HUES6 (cell line): ENCODE results near the gene ERC2.

Experiments used
- H3K27ac ChIP-seq: 2 replicates; pipeline ENCODE4 v1.7.0; 2013; ENCODE audit warnings: low read depth, mild to moderate bottlenecking, low read length, inconsistent platforms
- H3K27me3 ChIP-seq: 2 replicates; pipeline ENCODE4 v1.6.1; 2013; ENCODE audit warnings: low read length; ENCODE audit not compliant: control insufficient read depth, insufficient read depth
- H3K36me3 ChIP-seq: 2 replicates; pipeline ENCODE4 v1.6.1; 2013; ENCODE audit warnings: low read length; ENCODE audit not compliant: control insufficient read depth, insufficient read depth
- H3K4me1 ChIP-seq: 2 replicates; pipeline ENCODE4 v1.6.1; 2013; ENCODE audit warnings: low read length; ENCODE audit not compliant: control insufficient read depth, insufficient read depth
- H3K4me3 ChIP-seq: 2 replicates; pipeline ENCODE4 v1.5.1; 2013; ENCODE audit warnings: low read depth, low read length
- H3K9ac ChIP-seq: one replicate; pipeline ENCODE4 v1.6.1; 2013; ENCODE audit warnings: mild to moderate bottlenecking, low read length
- H3K9me3 ChIP-seq: 2 replicates; pipeline ENCODE4 v1.6.1; 2013; ENCODE audit warnings: low read depth, low read length; ENCODE audit not compliant: control insufficient read depth, insufficient read depth

The ERC2 gene

GRCh38 chr3:55895897-55896566, 572.2 kb downstream of the ERC2 start:
- H3K9ac ChIP-seq, result no peak overlapping the region
- no peak overlapping the region for H3K27ac ChIP-seq
- H3K27me3 ChIP-seq, result no peaks in the 10 kb centered on the region
- no peak overlapping the region for H3K4me3 ChIP-seq
- H3K9me3 ChIP-seq, result no peaks in the 10 kb centered on the region
- H3K4me1 ChIP-seq, result no peaks in the 10 kb centered on the region
- no peaks in the 10 kb centered on the region for H3K36me3 ChIP-seq

- H3K27me3 ChIP-seq, result no peaks in the 10 kb centered on the region
These were observed 573.7 kb downstream of the ERC2 start for GRCh38 chr3:55894605-55895004.

DNA sequence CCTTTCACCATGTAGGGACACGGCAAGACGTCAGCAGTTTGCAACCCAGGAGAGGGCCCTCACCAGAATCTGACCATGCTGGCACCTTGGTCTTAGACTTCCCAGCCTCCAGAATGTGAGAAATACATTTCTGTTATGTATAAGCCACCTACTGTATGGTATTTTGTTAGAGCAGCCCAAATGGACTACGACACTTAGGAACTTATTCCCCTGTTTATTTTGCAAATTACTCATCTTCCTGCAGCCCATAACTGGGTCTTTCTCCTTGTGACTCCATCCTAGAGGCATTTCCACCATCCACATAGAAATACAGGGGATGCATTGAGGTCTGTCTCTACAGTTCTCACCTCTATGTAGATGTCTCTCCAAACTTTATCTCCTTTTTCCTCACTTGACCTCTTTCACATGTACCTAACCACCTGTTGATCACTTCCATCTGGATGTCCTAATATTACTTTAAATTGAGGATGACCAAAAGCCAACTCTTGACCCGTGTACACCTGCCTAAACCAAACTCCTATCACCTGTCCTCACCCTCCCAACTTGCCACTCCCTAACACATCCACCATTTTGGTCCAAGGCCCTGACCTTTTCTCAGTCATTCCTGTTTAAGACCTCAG, 575.1 kb downstream of the ERC2 start:
- Histone ChIP-seq H3K36me3 (no peaks in the 10 kb centered on the region), H3K27ac (no peak overlapping the region), H3K27me3 (no peaks in the 10 kb centered on the region), H3K9me3 (no peaks in the 10 kb centered on the region), H3K4me1 (peaks cover 5% of the 10 kb centered on the region; the same call in 1 of the 2 replicates), H3K4me3 (no peak overlapping the region), H3K9ac (no peak overlapping the region)

More at GRCh38 chr3:55894605-55895004, 573.7 kb downstream of the ERC2 start:
- Histone ChIP-seq H3K27ac (no peak overlapping the region), H3K9ac (no peak overlapping the region), H3K36me3 (no peaks in the 10 kb centered on the region), H3K9me3 (no peaks in the 10 kb centered on the region), H3K4me1 (no peaks in the 10 kb centered on the region), H3K4me3 (no peak overlapping the region)

GRCh38 chr3:55891106-55891505, 577.2 kb downstream of the ERC2 start:
- no peaks in the 10 kb centered on the region for H3K36me3 ChIP-seq
- H3K4me1 ChIP-seq, result peaks cover 9% of the 10 kb centered on the region; the same call in 1 of the 2 replicates
- no peak overlapping the region for H3K9ac ChIP-seq
- no peaks in the 10 kb centered on the region for H3K27me3 ChIP-seq
- no peak overlapping the region for H3K27ac ChIP-seq
- H3K9me3 ChIP-seq, result no peaks in the 10 kb centered on the region
- H3K4me3 ChIP-seq, result no peak overlapping the region

DNA sequence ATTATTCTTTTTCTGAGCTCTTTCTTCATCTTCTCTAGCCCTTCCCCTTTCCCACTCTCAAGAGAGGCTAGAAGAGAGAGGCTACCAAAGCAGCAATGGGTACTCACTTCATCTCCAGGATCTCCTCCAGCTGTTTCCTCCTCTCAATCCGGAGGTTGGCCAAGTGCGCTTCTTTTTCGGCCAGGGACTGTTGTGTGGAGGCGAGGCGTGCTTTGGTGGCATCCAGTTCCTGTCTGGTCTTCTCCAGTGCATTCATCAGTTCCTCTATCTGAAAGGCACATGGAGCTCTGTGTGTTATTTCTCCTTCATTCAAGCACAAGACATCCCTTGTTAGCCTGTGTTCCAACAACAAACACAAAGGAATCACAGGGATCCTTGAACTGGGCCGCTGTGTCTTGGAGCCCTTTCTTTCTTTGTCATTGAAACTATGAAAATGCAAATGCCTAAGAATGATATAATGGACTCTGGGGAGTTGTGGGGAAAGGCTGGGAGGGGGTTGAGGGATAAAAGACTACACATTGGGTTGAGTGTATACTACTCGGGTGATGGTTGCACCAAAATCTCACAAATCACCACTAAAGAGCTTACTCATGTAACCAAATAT, 579.9 kb downstream of the ERC2 start:
- no peaks in the 10 kb centered on the region for H3K36me3 ChIP-seq
- H3K27ac ChIP-seq, result no peak overlapping the region
- no peaks in the 10 kb centered on the region for H3K9me3 ChIP-seq
- H3K4me1 ChIP-seq, result peaks cover 12% of the 10 kb centered on the region; the same call in 1 of the 2 replicates
- no peak overlapping the region for H3K4me3 ChIP-seq
- no peaks in the 10 kb centered on the region for H3K27me3 ChIP-seq
- no peak overlapping the region for H3K9ac ChIP-seq

GRCh38 chr3:55885721-55886120, 582.5 kb downstream of the ERC2 start:
- Histone ChIP-seq H3K4me3 (no peak overlapping the region), H3K27ac (no peak overlapping the region), H3K4me1 (peaks cover 18% of the 10 kb centered on the region), H3K36me3 (no peaks in the 10 kb centered on the region), H3K9me3 (no peaks in the 10 kb centered on the region), H3K9ac (no peak overlapping the region), H3K27me3 (no peaks in the 10 kb centered on the region)

GRCh38 chr3:55884491-55885285, 583.6 kb downstream of the ERC2 start:
- H3K36me3 ChIP-seq, result no peaks in the 10 kb centered on the region
- peaks cover 18% of the 10 kb centered on the region for H3K4me1 ChIP-seq
- H3K27me3 ChIP-seq, result no peaks in the 10 kb centered on the region
- no peak overlapping the region for H3K4me3 ChIP-seq
- no peak overlapping the region for H3K9ac ChIP-seq
- H3K27ac ChIP-seq, result no peak overlapping the region
- no peaks in the 10 kb centered on the region for H3K9me3 ChIP-seq

GRCh38 chr3:55884066-55884465, 584.2 kb downstream of the ERC2 start:
- Histone ChIP-seq H3K4me1 (peaks cover 18% of the 10 kb centered on the region), H3K9me3 (no peaks in the 10 kb centered on the region), H3K27ac (no peak overlapping the region), H3K36me3 (no peaks in the 10 kb centered on the region), H3K4me3 (no peak overlapping the region), H3K27me3 (no peaks in the 10 kb centered on the region), H3K9ac (no peak overlapping the region)

DNA sequence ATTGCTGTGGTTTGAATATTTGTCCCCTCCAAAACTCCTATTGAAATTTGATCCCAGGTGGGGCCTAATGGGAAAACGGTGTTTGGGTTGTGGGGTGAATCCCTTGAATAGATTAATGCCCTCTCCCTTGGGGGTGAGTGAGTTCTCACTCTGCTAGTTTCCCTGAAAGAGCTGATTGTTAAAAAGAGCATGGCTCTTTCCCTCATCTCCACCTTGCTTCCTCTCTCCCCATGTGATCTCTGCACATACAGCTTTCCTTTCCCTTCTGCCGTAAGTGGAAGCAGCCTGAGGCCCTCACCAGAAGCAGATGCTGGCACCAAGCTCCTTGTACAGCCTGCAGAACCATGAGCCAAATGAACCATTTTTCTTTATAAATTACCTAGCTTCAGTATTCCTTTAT, 586.3 kb downstream of the ERC2 start:
- H3K9me3 ChIP-seq, result no peaks in the 10 kb centered on the region

DNA sequence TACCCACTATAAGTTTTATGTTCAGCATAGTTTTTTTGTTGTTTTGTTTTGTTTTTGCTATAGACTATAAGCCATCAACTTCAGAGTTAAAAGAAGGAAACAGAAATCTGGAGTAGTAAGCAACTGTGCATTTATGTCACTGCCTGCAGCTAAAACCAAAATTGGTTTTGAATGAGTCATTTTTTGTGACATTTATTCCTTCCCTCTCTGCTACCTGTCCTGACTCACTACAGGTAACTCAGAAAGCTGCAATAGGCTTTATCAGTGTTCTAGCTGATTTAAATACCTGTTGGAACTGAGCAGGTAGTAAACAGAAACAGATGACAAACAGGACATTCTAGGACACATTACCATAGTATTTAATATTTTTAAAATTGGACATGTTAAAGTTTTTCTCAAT, 587.9 kb downstream of the ERC2 start:
- H3K9ac ChIP-seq, result no peak overlapping the region
- H3K4me1 ChIP-seq, result peaks cover 6% of the 10 kb centered on the region
- no peaks in the 10 kb centered on the region for H3K9me3 ChIP-seq
- H3K27me3 ChIP-seq, result no peaks in the 10 kb centered on the region
- H3K36me3 ChIP-seq, result no peaks in the 10 kb centered on the region
- H3K4me3 ChIP-seq, result no peak overlapping the region
- no peak overlapping the region for H3K27ac ChIP-seq

More for the DNA sequence above, 586.3 kb downstream of the ERC2 start:
- Histone ChIP-seq H3K27ac (no peak overlapping the region), H3K36me3 (no peaks in the 10 kb centered on the region), H3K4me3 (no peak overlapping the region), H3K27me3 (no peaks in the 10 kb centered on the region), H3K9ac (no peak overlapping the region), H3K4me1 (peaks cover 9% of the 10 kb centered on the region)
